ENCODE data around the gene SPPL3. TPM values are rescaled to one million over a fixed set of nuclear protein-coding genes. Genes with fewer than 3 reads are reported as not detected.

SPPL3 gene
- total RNA-seq, 1 experiment from 2014 or later: 51.1 TPM

GRCh38 chr12:120879102-120879501 is 25.1 kb downstream of the SPPL3 start:
- H3K27ac ChIP-seq (ENCODE audit: low read length): no peak overlapping the region
- TF ChIP-seq SIN3A (IDR thresholded peaks at IDR 0.05; ENCODE audit: borderline replicate concordance, insufficient read depth, low read depth, low read length) (no peak), CTCF (IDR thresholded peaks at IDR 0.05) (no peak), TCF7L2 (IDR thresholded peaks at IDR 0.05; ENCODE audit: low read depth, low read length) (no peak), REST (IDR thresholded peaks at IDR 0.05; ENCODE audit: insufficient read depth in 1 of 2, low read depth in 2 of 2, low read length in 1 of 2) (no peak), POLR2AphosphoS5 (IDR thresholded peaks at IDR 0.05; ENCODE audit: low read depth, low read length) (no peak)
- CTCF ChIA-PET: no interaction called here

GRCh38 chr12:120874547-120875245 is 29.5 kb downstream of the SPPL3 start:
- no peak for TF ChIP-seq TCF7L2 (IDR thresholded peaks at IDR 0.05; ENCODE audit: low read depth, low read length)
- no peak for TF ChIP-seq SIN3A (IDR thresholded peaks at IDR 0.05; ENCODE audit: borderline replicate concordance, insufficient read depth, low read depth, low read length)
- no peak for TF ChIP-seq POLR2AphosphoS5 (IDR thresholded peaks at IDR 0.05; ENCODE audit: low read depth, low read length)
- no peak for TF ChIP-seq CTCF (IDR thresholded peaks at IDR 0.05)
- no peak for TF ChIP-seq REST (IDR thresholded peaks at IDR 0.05; ENCODE audit: insufficient read depth in 1 of 2, low read depth in 2 of 2, low read length in 1 of 2)
- intact Hi-C loops (cut with micrococcal nuclease; ENCODE audit: unreplicated experiment) (no loop called here), in situ Hi-C loops (cut with HindIII; ENCODE audit: low pct_unique_long_range_greater_than_20kb, low sequenced_read_pairs) (no loop called here)
- Histone ChIP-seq H3K4me1 (ENCODE audit: control insufficient read depth, insufficient read depth, low read length) (no peaks in the 10 kb centered on the region), H3K9me3 (ENCODE audit: control insufficient read depth, insufficient read depth, low read depth, low read length) (no peaks in the 10 kb centered on the region), H3K27ac (ENCODE audit: low read length) (no peak overlapping the region), H3K4me3 (ENCODE audit: low read depth in 2 of 2, low read length in 2 of 2) (no peak overlapping the region), H3K36me3 (ENCODE audit: control insufficient read depth, insufficient read depth, low read length) (no peaks in the 10 kb centered on the region), H3K27me3 (ENCODE audit: control insufficient read depth, insufficient read depth, low read length) (no peaks in the 10 kb centered on the region)
- ChIA-PET POLR2A (interaction anchor here (0.6 kb wide), 1 partner anchor 85 kb away, joined by 5 read pairs; no protein-coding TSS in a partner anchor), CTCF (no interaction called here)
- no TSS peak for BruUV-seq (replicated peaks)
- no peak for DNase-seq (ENCODE audit: low read depth, low spot score)
- no peak for ATAC-seq

More at GRCh38 chr12:120879102-120879501, 25.1 kb downstream of the SPPL3 start:
- in situ Hi-C loops (cut with HindIII; ENCODE audit: low pct_unique_long_range_greater_than_20kb, low sequenced_read_pairs): no loop called here
- POLR2A ChIA-PET: no interaction called here
- DNase-seq (ENCODE audit: low read depth, low spot score) (no peak), ATAC-seq (no peak)
- H3K36me3 ChIP-seq (ENCODE audit: control insufficient read depth, insufficient read depth, low read length): no peaks in the 10 kb centered on the region
- no peaks in the 10 kb centered on the region for H3K9me3 ChIP-seq (ENCODE audit: control insufficient read depth, insufficient read depth, low read depth, low read length)
- BruUV-seq (replicated peaks): no TSS peak
- no peak overlapping the region for H3K4me3 ChIP-seq (ENCODE audit: low read depth in 2 of 2, low read length in 2 of 2)
- no peaks in the 10 kb centered on the region for H3K27me3 ChIP-seq (ENCODE audit: control insufficient read depth, insufficient read depth, low read length)
- no peaks in the 10 kb centered on the region for H3K4me1 ChIP-seq (ENCODE audit: control insufficient read depth, insufficient read depth, low read length)
- intact Hi-C loops (cut with micrococcal nuclease; ENCODE audit: unreplicated experiment): no loop called here
